Peyer's patch (tissue), 4 donors: ENCODE results near the gene GAS6. TPM values are rescaled to one million over a fixed set of nuclear protein-coding genes. Genes with fewer than 3 reads are reported as not detected.
A peak's percentile ranks its signal among the peaks of the same experiment; 100 is the strongest.
"Not testable (repeated sequence)": the region's sequence is repeated elsewhere in the genome, so short reads cannot be mapped to it uniquely, and the experiment has no call there.

Experiments used
- DNase-seq, 3 donors: peaks; one replicate each; pipeline ENCODE4 v3.0.0-alpha.2; 2017 to 2019
- H3K27ac ChIP-seq, 4 donors: fragments of 200-600 bp; sonication (generic); one replicate each; pipeline ENCODE4 v1.5.1; 2016 to 2019
- H3K27me3 ChIP-seq, 2 donors: fragments of 200-600 bp; sonication (generic); one replicate each; pipeline ENCODE4 v1.5.1; 2019
- H3K36me3 ChIP-seq, 3 donors: fragments of 200-600 bp; sonication (generic); one replicate each; pipeline ENCODE4 v1.5.1; 2016 to 2019
- H3K4me1 ChIP-seq, 4 donors: fragments of 200-600 bp; sonication (generic); one replicate each; pipeline ENCODE4 v1.5.1; 2016 to 2019
- H3K4me3 ChIP-seq, 4 donors: fragments of 200-600 bp; sonication (generic); 1 replicate in 3 of 4; 2 replicates in 1 of 4; pipeline ENCODE4 v1.5.1; 2016 to 2019; ENCODE audit warnings: mild to moderate bottlenecking in 1 of 4
- H3K9me3 ChIP-seq, 4 donors: fragments of 200-600 bp; sonication (generic); one replicate each; pipeline ENCODE4 v1.5.1; 2016 to 2019; ENCODE audit warnings: mild to moderate bottlenecking in 1 of 4
- POLR2A ChIP-seq, 2 donors: fragments of 450-650 bp; IDR thresholded peaks; one replicate each; pipeline ENCODE4 v1.5.1; 2017; ENCODE audit warnings: antibody characterized with exemption in 2 of 2, mild to moderate bottlenecking in 2 of 2, moderate library complexity in 2 of 2
- total RNA-seq, 4 donors: library from RNA; depleted of rRNA; stranded (reverse); fragments of >200 nt; gene quantifications; one replicate each; pipeline ENCODE4 v1.1.0, GENCODE V29; 2016
- TF ChIP-seq, protein P1 (sequence below), 6 experiments: fragments of 450-650 bp in 4 of 6; fragments of 200-600 bp in 2 of 6; sonication (generic) in 1 of 6; IDR thresholded peaks; one replicate each; pipeline ENCODE4 v1.5.1; 2017 to 2019; ENCODE audit warnings: antibody characterized with exemption in 6 of 6, mild to moderate bottlenecking in 3 of 6, moderate library complexity in 1 of 6

GAS6 gene
- total RNA-seq, 4 donors from 2014 or later: 132 to 226 (median 154) TPM

DNA sequence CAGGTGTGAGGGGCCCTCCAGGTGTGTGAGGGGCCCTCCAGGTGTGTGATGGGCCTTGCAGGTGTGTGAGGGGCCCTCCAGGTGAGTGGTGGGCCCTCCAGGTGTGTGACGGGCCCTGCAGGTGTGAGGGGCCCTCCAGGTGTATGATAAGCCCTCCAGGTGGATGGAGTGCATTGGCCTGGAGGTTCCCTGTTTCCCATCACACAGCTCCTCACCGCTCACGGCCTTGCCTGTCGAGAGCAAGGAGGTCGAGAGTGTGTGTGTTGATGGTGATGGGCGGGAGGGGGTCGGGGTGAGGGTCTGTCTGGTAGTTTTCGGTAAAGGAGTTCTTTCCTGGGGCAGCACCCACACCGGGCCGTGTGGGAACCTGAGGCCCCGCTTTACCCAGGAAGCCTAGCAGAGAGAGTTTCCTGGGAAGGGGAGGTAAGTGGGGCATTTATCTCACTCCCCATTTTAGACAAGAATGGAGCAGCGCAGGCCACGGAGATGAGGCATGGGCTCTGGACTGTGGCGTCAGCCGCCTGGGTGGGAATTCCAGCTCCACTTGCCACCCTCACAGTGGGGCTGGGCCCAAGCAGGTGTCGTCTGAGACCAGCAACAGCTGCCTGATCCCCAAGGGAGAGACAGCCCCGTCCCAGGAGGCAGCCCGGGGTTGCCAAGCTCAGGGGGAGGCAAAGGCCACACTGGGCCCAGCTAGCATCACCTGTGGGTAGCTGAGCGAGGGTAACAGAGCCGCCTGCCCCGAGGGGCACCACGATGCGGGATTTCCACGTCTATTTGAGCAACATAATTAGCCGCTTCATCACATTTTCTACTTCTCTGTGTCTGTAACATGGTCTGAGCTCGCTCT lies 10.9 kb upstream of the GAS6 start:
- no peak for TF ChIP-seq POLR2A (IDR thresholded peaks at IDR 0.05)
- TF ChIP-seq, protein P1, sequence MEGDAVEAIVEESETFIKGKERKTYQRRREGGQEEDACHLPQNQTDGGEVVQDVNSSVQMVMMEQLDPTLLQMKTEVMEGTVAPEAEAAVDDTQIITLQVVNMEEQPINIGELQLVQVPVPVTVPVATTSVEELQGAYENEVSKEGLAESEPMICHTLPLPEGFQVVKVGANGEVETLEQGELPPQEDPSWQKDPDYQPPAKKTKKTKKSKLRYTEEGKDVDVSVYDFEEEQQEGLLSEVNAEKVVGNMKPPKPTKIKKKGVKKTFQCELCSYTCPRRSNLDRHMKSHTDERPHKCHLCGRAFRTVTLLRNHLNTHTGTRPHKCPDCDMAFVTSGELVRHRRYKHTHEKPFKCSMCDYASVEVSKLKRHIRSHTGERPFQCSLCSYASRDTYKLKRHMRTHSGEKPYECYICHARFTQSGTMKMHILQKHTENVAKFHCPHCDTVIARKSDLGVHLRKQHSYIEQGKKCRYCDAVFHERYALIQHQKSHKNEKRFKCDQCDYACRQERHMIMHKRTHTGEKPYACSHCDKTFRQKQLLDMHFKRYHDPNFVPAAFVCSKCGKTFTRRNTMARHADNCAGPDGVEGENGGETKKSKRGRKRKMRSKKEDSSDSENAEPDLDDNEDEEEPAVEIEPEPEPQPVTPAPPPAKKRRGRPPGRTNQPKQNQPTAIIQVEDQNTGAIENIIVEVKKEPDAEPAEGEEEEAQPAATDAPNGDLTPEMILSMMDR (IDR thresholded peaks at IDR 0.05): no peak
- H3K27me3 ChIP-seq: no peaks in the 10 kb centered on the region
- H3K4me3 ChIP-seq: no peak overlapping the region
- no peak for DNase-seq
- no peak overlapping the region for H3K27ac ChIP-seq
- no peaks in the 10 kb centered on the region for H3K36me3 ChIP-seq
- no peaks in the 10 kb centered on the region for H3K9me3 ChIP-seq
- H3K4me1 ChIP-seq: peaks cover 0 to 3% (median 0%) of the 10 kb centered on the region in 4 donors

DNA sequence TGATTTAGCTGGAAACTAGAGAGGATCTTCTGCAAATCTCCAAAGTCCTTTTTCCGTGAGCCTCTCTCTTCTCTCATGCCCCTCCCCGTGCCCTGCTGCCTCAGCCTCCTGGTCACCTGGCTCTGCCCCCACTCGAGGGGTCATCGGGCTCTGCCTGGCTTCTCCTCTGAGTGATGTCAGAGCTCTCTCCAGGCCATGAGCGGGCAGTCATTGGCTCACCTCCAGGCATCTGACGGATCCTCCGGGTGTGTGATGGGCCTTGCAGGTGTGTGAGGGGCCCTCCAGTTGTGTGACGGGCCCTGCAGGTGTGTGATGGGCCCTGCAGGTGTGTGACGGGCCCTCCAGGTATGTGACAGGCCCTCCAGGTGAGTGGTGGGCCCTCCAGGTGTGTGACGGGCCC lies 10.3 kb upstream of the GAS6 start:
- no peak overlapping the region for H3K4me3 ChIP-seq
- no peak overlapping the region for H3K27ac ChIP-seq
- no peaks in the 10 kb centered on the region for H3K9me3 ChIP-seq
- no peaks in the 10 kb centered on the region for H3K36me3 ChIP-seq
- DNase-seq: no peak
- TF ChIP-seq, protein P1 (IDR thresholded peaks at IDR 0.05): no peak
- no peak for TF ChIP-seq POLR2A (IDR thresholded peaks at IDR 0.05)
- H3K4me1 ChIP-seq: no peaks in the 10 kb centered on the region
- H3K27me3 ChIP-seq: no peaks in the 10 kb centered on the region

DNA sequence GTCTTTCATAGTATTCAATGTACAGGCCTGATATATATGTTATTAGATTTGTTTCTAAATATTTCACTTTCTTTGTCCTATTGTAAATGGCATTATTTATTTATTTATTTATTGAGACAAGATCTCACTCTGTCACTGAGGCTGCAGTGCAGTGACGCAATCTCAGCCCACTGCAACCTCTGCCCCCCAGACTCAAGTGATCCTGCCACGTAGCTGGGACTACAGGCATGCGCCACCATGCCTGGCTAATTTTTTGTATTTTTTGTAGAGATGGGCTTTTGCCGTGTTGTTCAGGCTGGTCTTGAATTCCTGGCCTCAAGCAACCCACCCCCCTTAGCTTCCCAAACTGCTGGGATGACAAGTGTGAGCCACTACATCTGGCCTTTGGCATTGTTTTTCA lies 5.4 kb upstream of the GAS6 start:
- H3K4me1 ChIP-seq: peaks cover 0 to 7% (median 0%) of the 10 kb centered on the region in 4 donors
- no peaks in the 10 kb centered on the region for H3K9me3 ChIP-seq
- no peaks in the 10 kb centered on the region for H3K36me3 ChIP-seq
- no peak for DNase-seq
- H3K4me3 ChIP-seq: no peak overlapping the region
- H3K27ac ChIP-seq: no peak overlapping the region
- H3K27me3 ChIP-seq: no peaks in the 10 kb centered on the region
- no peak for TF ChIP-seq POLR2A (IDR thresholded peaks at IDR 0.05)
- TF ChIP-seq, protein P1 (IDR thresholded peaks at IDR 0.05): no peak

DNA sequence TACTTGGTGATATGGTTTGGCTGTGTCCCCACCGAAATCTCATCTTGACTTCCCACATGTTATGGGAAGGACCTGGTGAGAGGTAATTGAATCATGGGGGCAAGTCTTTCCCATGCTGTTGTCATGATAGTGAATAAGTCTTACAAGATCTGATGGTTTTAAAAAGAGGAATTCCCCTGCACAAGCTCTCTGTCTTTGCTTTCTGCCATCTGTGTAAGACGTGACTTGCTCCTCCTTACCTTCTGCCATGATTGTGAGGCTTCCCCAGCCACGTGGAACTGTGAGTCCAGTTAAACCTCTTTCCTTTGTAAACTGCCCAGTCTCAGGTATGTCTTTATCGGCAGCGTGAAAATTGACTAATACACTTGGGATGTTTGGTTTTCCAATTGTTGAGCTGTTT lies 4.0 kb upstream of the GAS6 start:
- H3K9me3 ChIP-seq, H3K27ac ChIP-seq, H3K4me1 ChIP-seq, H3K27me3 ChIP-seq, H3K36me3 ChIP-seq, H3K4me3 ChIP-seq, DNase-seq: not testable (repeated sequence)

DNA sequence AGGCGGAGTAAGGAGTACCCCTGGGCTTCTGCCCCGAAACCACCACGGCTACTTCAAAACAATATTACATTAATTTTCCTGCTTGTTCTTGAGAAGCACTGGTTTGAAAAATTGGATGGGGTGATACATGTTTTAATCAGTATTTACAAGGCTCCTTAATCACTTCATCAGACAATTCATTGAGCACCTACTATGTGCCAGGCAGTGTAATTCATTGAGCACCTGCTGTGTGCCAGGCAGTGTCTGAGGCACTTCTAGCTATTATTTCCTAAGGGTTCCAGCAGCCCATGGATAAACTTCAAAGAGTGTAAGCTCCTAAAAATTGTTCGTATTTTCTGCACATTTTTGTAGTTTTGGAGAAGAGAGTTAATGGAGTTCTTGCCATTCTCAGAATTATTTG lies 1.6 kb upstream of the GAS6 start:
- no peak overlapping the region for H3K27ac ChIP-seq
- H3K4me1 ChIP-seq: peaks cover 7 to 31% (median 11%) of the 10 kb centered on the region in 4 donors
- H3K9me3 ChIP-seq: no peaks in the 10 kb centered on the region
- no peak overlapping the region for H3K4me3 ChIP-seq
- no peaks in the 10 kb centered on the region for H3K36me3 ChIP-seq
- DNase-seq: no peak
- TF ChIP-seq, protein P1 (IDR thresholded peaks at IDR 0.05): no peak
- no peak for TF ChIP-seq POLR2A (IDR thresholded peaks at IDR 0.05)
- H3K27me3 ChIP-seq: no peaks in the 10 kb centered on the region

DNA sequence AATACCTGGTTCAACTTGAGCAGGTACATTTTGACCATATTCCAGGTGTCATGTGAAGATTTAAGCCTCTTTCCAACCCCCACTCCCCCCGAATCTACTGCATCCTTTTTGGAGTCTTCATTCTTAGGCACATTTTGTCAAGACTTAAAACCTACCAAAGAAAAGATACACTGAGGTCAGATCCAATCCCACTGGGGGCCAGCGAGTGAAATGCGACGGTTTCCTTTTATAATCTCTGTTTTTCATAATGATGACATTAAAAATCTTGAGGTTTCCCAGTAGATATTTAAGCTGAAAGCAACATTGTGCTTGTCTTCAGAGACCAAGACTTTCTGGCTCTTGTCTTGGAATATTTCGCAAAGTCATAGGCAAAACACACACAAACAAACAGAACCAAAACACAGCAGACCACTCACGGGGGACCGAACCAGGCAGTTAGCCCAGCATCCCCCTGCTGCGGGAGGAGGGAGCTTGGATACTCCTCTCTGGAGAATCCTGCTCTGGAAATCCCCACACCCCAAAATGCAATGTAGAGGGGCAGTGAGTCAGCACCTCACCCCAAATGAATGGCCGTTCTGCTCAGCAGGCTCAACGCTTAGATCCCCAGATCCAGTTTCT lies 506 bp upstream of the GAS6 start:
- no peaks in the 10 kb centered on the region for H3K9me3 ChIP-seq
- peak overlapping the region in 3 of 4 donors; percentile 41 to 93 (median 89) for H3K27ac ChIP-seq
- no peaks in the 10 kb centered on the region for H3K27me3 ChIP-seq
- TF ChIP-seq, protein P1 (IDR thresholded peaks at IDR 0.05): no peak
- TF ChIP-seq POLR2A (IDR thresholded peaks at IDR 0.05): no peak
- H3K4me3 ChIP-seq: peak overlapping the region; percentile 58 to 86 (median 62)
- H3K4me1 ChIP-seq: peaks cover 7 to 38% (median 14%) of the 10 kb centered on the region in 4 donors
- H3K36me3 ChIP-seq: no peaks in the 10 kb centered on the region
- DNase-seq: no peak
